ENCODE data around the gene SUSD1.
"Not testable (repeated sequence)": the region's sequence is repeated elsewhere in the genome, so short reads cannot be mapped to it uniquely, and the experiment has no call there.

SUSD1 gene

DNA sequence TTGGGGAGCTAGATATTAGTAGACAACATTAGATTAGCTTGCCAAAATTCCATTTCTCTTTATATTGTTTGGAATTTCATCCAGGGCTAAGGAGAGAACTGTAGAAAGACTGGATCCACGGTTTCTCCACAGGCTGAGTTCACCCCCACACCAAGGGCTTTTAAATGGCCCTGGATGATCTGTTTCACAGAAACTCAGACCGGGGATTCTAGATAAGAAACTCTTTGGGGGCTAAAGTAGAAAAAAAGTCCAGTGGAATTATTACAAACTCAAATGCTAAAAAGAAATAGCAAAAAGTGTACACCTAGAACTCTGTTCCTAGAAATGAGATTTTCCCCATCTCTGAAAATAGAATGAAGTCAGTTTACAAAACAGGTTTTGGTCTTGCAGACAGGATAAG is 80.9 kb downstream of the SUSD1 start:
- FAIRE-seq, result no peak

- no peak for FAIRE-seq
Measured at GRCh38 chr9:112093870-112094216, 81.3 kb downstream of the SUSD1 start.

DNA sequence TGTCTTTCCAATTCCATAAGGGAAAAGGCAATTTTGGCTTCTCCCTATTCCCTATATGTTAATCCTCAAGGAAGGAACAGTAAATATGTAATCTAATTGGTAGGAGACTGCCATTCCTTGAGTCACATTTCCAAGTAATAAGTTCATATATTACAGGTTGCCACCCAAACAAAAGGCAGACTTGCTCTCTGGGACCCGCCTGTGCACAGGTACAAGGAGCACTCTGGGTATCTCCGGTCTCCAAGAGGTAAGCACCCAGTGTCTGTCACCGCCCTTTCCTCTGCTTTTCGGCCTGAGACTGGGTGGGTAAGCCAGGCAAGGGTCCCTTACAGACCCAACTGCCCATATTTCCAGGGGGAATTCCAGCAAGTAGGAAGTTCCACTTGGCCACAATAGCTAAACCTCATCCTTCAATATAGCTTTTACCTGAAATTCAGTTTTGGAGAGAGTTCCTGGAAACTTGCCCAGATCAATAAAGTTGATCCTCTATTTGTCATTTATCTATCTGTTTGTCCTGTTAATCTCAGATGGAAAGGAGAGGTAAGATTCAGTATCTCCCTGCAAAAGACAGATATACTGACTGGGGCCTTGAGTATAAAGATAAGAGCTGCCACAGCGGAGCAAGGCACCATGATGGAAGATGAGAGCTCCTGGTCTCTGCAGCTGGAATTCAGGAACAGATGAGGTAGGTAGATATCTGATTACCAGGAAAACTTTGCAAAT is 81.8 kb downstream of the SUSD1 start:
- no peak for FAIRE-seq

DNA sequence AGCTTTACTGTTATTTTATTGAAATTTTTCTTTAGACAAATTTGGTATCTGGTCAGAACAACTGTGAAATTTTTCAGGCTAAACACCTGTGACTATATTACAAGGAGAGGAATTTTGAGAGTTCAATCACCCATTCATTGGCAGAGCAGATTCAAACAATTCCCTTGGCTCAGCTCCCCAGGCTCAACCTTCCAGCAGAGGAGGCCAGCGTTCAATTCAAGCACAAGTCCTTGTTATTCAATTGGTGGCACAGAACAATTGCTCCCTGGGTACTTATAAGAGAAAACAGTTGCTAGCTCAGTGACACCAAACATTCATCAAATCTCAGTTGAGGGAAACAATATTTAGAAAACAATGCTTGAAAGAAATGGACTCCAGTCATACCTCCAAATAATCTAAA is 83.3 kb downstream of the SUSD1 start:
- no peak for FAIRE-seq

DNA sequence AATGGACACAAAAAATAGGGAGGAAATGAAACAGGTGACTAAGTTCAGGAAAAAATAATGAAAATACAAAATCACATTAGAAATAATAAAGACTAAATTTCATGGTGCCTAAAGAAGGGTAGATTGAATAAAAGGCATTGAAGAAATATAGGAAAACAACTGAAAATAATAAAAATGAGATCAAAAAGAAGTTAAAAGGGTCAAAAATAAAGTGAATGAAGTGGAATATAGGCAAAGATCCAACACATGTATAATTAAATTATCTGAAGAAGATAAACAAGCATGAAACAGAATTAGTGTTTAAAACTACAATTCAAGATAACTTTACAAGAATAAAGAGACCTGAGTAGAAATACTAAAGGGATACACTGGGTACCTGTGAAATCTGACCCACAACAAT is 87.6 kb downstream of the SUSD1 start:
- no peak for FAIRE-seq

- FAIRE-seq, result no peak
Measured at GRCh38 chr9:112086627-112087026, 88.5 kb downstream of the SUSD1 start.

DNA sequence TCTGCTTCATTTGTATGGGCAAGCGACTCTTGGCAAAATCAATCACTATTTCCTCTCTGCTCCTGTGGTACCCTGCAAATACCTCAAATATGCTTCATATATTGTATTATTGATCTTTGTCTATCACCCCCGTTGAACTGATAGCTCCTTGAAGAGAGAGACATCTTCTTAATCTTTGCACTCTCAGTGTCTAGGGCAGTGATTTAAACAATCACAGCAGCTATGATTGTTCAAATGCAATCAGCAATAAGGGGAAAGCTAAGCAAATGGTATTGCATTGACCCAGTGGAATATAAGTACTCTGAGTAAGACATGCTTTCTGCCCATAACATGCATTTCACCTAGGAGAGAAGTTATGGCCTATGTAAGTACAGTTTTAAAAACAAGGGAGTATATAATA is 90.2 kb downstream of the SUSD1 start:
- FAIRE-seq, result no peak

DNA sequence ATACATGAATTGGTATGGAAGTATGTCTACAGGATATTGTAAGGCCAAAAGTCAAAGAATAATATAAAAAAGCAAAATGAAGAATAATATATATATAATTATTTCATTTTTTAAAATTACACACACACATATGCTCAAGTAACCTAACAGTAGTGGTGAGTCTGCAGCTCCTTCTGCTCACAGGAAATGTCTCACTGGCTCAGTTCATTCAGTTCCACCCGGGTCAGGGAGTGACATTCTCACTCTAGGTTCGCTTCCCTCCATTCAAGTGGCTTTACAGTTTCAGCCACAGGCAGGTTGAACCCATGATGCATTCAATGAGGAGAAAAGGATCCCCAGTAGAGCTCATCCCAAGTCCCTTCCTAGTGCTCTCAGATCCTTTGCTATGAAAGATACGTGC is 90.8 kb downstream of the SUSD1 start:
- FAIRE-seq, result no peak

GRCh38 chr9:112081918-112082729 is 93.0 kb downstream of the SUSD1 start:
- FAIRE-seq, result no peak

DNA sequence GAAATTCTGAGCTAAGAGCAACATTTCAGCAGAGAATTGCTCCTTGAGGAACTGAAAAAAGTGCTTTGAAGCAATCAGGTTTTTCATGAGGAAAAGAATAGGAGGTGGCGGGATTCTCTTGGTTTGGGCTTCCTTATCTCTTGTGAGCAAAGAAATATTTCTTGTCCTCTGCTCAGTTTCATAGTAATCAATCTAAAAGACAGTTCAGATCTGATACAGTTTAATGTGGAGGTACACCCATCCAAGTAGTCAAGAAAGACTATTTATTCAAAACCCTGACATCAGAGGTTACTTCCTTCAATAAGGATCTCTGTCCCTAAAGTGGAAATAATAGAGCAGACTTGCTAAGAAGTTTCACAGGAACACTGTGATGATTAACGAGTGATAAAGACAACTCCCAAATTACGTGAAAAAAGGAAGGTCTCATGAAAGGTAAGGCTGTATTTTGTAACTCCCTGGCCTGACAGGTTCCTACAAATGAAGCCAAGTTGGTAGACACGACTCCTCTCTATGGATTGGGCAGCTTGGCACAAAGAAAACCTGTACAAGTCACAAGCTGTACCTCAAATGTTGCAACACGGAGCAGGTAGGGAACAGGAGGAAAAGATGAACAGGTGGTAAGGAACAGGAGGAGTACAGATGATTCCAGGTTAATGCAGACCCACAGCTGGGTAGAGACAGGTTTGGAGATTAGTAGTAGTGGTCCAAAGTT is 94.1 kb downstream of the SUSD1 start:
- FAIRE-seq, result no peak

DNA sequence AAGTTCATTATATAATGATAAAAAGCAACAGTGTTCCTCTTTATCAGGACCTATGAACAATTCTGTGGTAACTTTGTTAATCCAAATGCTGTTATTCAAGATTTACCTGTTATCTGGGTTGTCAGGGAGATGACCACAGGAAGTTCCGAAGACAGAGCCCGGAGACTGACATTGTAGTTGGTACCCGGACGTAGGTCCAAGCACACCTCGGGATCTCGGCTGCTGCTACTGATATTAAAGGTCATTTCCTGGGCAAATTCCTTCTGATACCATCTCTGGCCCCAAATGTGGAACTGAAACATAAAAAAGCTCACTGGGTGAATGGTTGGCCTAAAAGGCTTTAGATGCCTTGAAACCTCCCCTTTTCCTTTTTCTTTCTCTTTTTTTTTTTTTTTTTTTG is 96.7 kb downstream of the SUSD1 start:
- FAIRE-seq, result no peak

DNA sequence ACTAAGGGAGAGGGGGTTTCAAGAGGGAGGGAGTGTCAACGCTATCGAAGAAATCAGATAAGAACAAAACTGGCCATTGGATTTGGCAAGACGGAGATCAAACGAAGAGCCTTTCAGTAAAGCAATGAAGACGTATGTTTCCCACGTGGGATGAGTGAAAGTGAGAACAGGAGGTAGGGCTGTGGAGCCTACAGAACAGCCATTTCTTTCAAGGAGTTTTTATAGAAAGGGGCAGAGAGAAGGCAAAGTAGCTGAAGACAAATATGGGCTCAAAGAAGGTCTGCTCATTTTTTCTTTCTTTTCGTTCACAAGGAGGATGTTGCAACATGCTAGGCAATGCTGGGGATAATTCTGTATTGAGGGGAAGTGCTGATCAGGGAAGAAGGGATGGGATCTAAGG is 98.3 kb downstream of the SUSD1 start:
- no peak for FAIRE-seq

DNA sequence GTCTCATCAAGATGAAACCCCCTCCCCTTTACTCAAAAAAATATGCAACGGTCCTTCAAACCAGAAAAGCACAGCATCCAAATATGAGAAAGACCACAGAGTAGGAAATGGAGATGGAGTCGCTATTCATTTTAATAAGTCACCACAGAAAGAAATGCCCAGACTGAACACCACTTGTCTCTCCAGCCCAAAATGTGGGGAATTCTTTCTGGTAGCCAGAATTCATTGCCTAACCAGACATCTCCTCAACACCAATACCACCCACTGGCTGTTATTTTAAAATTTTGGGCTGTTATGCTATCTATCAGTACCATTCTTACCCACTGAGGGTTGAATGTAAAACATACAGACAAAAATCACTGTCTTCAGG is 100.1 kb downstream of the SUSD1 start:
- no peak for FAIRE-seq

- no peak for FAIRE-seq
Measured at GRCh38 chr9:112074250-112075008, 100.7 kb downstream of the SUSD1 start.

GRCh38 chr9:112073639-112074173 is 101.4 kb downstream of the SUSD1 start:
- not testable (repeated sequence) for FAIRE-seq

DNA sequence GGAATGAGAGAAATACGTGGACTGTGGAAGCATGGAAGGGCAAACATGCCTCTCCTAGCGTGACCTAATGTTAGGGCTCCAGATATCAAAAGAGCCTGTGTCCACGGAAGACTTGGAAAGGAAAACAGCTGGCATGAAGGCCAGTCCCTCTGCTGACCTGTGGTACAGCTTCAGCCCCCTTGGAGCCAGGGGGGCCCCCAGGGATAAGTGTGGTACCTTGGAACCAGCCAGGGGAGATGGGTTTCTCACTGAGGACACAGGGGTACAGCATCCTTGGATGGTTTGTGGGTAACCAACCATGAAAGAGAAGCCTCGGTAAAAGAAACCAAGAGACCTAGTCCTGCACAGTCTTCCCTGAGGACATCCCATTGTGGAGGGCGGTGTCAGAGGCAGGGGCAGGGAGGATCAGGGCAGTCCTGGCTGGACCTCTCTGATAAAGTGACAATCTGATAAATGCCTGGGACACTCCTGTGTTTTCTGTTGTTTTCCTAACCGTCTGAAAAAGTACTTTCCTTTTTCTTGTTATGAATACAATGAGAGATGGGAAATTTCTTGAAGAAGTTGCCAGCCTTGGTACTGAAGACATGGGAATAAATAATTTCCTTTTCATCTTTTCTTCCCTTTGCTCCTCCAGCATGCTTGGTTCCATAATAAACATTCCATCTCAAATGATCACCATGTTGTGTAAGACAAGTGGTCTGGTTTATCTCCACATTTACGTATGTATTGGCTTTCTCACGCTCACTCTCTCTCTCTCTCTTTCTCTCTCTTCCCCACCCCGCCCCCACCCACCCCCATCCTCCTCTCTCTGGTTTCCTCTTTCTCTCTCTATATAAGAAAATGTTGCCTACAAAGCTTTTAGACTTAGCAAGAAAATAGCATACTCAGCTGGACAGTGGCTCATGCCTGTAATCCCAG is 102.1 kb downstream of the SUSD1 start:
- FAIRE-seq, result no peak

DNA sequence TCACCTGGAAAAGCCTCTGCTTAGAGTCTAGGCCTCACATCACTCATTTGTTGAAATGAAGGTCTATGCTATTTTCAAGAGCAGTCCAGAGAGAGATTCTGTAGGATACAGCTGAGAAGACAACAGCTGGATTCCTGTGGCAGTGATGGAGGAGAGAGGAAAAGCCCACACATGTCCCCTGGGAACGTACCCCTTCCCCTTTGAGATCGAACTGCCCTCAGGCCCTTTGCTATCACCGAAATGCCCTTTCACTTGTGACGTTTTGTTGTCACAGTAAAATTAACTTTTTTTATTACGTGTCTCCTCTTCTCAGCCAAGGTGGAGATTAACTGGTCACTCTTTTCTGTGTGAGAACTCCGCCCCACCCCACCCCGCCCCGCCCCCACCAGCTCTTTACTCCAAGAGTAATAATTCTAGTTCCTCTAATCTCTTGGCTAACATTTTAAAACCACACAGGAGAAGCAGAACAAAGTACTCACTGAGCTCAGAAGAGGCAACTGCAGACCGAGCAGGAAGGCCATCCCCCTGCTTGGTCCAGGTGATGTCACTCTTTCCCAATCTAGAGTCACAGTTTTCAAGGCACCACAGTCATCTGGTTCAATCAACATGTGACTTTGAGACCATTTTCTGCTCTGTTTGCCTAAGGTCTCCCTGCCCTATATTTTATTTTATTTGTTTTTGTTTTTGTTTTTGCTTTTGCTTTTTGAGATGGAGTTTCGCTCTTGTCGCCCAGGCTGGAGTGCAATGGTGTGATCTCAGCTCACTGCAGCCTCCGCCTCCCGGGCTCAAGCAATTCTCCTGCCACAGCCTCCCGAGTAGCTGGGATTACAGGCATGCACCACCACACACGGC is 105.6 kb downstream of the SUSD1 start:
- FAIRE-seq, result no peak

GRCh38 chr9:112065806-112066606 is 109.1 kb downstream of the SUSD1 start:
- no peak for FAIRE-seq

DNA sequence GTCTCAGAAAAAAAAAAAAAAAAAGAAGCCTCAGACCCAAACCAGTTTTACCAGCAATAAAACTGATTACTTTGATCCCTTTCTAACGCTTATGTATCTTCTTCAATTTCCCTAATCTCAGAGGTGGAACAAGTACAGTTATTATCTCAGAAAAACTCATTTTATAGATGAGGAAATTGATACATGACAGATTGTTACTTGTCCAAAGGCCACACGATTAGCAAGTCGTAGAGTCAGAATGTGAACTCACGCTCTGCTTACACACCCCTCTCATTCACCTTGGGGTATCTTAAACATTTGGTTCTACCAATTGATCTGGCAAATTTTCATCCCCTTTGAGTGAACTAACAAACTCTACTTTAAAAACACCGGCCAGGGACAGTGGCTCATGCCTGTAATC is 110.2 kb downstream of the SUSD1 start:
- FAIRE-seq, result no peak

GRCh38 chr9:112063586-112063985 is 111.5 kb downstream of the SUSD1 start:
- FAIRE-seq, result no peak

Data from colon (tissue), 2 donors.